ENCODE measurements around the gene KRTAP5-6.

The KRTAP5-6 gene

DNA sequence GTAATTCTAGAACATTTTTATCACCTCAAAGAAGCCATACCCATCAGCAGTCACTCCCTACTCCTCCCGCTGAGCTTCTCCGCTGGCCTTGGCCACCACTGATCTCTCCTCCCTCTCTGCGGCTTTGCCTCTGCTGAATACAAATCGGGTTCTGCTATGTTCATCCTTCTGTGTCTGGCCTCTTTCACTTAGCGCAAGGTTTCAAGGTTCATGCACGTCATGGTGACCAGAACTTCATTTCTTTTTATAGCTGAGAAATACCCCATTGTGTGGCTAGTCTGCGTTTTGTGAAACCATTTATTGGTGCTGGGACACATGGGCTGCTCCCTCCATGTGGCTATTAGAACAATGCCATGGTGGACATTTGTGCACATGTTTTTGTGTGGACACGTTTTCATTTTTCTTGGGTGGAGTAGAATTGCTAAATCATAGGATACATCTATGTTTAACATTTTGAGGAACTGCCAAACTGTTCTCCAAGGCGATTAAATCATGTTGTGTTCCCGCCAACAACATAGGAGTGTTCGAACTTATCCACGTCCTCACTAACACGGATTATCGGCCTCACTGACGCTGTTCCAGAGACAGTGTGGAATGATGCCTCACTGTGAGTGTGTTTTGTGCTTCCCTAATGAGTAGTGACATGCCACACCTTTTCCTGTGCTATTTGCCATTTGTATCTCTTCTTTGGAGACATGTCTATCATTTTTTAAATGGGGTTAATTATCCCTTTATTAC is 24.2 kb upstream of the KRTAP5-6 start:
- TF ChIP-seq, protein P1, sequence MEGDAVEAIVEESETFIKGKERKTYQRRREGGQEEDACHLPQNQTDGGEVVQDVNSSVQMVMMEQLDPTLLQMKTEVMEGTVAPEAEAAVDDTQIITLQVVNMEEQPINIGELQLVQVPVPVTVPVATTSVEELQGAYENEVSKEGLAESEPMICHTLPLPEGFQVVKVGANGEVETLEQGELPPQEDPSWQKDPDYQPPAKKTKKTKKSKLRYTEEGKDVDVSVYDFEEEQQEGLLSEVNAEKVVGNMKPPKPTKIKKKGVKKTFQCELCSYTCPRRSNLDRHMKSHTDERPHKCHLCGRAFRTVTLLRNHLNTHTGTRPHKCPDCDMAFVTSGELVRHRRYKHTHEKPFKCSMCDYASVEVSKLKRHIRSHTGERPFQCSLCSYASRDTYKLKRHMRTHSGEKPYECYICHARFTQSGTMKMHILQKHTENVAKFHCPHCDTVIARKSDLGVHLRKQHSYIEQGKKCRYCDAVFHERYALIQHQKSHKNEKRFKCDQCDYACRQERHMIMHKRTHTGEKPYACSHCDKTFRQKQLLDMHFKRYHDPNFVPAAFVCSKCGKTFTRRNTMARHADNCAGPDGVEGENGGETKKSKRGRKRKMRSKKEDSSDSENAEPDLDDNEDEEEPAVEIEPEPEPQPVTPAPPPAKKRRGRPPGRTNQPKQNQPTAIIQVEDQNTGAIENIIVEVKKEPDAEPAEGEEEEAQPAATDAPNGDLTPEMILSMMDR (IDR thresholded peaks at IDR 0.05), result no peak
- no peak for TF ChIP-seq ZFX (IDR thresholded peaks at IDR 0.05; ENCODE audit: borderline replicate concordance)
- no peak overlapping the region for H3K27ac ChIP-seq

DNA sequence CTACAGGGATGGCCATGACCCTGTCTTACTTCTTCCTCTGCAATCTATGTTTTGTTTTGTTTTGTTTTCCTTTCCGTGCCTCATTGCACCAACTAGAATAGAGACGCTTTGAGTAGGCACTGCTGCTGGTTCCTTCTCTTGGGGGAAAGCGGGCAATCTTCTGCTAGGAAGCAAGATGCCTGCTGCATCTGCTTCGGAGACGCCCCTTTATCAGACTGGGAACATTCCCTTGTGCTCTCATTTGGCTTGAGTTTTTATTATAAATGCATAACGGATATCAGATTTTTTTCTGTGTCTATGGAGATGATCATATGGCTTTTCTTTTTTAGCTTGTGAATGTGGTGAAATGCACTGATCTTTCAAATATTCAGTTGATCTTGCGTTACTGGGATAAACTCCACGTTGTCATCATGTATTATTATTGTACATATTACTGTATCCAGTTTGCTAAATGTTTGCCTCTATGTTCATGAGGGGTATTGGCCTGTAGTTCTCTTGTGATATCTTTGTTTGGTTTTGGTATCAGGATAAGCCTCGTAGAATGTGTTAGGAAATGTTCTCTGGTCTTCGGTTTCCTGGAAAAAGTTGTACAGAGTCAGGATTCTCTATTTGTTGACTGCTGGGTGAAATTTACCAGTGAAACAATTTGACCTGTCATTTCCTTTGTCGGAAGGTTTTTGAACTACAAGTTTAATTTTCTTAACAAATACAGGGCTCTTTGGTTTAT is 23.4 kb upstream of the KRTAP5-6 start:
- H3K27ac ChIP-seq, result no peak overlapping the region
- TF ChIP-seq ZFX (IDR thresholded peaks at IDR 0.05; ENCODE audit: borderline replicate concordance), result no peak
- TF ChIP-seq, protein P1 (IDR thresholded peaks at IDR 0.05), result no peak

DNA sequence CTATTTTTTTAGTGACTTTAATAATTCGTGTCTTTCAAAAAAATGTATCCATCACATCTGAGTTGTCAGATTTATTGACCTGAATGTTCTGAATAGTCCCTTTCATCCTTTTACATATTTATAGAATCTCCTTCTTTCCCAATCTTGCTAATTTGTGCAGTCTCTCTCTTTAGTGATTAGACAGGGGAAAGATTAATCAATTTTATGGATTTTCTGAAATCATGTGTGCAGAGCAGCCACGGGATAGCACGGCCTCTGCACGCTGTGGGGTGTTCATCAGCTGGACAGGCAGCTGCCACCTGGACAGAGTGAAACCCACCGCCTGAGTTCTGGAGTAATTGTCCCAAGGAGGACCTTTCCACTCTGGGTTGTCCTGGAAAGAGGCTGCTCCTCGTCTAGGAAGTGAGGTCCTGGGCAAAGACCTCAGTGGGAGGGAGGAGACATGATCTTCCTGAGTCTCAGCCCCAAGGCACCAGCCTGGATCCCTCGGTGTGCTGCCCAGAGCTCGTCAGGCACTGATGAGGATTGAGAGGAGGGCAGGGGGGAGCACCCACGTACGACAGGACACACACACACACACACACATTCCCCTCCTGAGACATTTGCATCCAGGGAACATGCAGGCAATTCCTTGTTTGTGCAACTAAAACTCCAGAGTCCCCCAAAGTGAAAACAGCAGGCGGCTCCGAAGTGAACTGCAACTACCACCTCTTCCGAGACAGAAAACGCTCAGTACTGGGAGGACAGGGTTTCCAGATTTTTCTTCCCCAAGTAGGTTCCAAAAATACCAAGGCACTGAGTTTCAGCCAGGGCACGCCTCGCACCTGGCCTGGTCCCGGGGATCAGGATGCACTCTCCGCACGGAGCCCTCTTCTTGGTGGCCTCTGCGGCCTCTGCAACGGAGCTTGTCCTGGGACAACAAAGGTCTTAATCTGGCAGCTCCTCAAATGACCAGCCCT is 22.5 kb upstream of the KRTAP5-6 start:
- TF ChIP-seq, protein P1 (IDR thresholded peaks at IDR 0.05), result no peak
- TF ChIP-seq ZFX (IDR thresholded peaks at IDR 0.05; ENCODE audit: borderline replicate concordance), result no peak
- no peak overlapping the region for H3K27ac ChIP-seq

DNA sequence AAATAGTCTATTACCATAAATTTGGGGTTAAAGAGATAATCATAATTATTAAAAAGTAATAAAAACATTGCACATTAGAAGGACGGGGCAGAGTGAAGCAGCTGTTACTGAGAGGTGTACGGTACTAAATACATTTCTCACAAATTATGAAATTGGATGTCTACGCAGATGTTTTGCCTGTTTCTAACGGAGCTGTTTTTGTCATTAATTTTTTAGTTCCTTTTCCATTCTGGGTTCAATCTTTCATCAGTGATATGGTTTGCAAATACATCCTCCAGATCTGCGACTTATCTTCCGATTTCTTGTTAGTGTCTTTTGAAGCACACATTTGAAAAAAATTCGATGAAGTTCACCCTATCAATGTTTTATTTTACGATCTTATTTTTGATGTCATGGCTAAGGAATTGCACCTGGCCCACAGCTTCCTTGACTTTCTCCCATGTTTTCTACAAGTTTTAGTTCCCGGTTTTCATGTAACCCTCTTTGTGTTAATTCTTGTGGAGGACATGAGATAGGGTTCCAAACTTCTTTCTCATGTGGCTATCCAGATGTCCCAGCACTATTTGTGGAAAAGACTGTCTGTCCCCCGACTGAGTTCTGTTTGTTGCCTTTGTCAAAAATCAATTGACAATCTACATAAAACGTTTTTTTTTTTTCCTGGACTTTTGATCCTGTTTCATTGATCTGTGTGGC is 21.3 kb upstream of the KRTAP5-6 start:
- no peak for TF ChIP-seq ZFX (IDR thresholded peaks at IDR 0.05; ENCODE audit: borderline replicate concordance)
- TF ChIP-seq, protein P1 (IDR thresholded peaks at IDR 0.05), result no peak
- no peak overlapping the region for H3K27ac ChIP-seq

DNA sequence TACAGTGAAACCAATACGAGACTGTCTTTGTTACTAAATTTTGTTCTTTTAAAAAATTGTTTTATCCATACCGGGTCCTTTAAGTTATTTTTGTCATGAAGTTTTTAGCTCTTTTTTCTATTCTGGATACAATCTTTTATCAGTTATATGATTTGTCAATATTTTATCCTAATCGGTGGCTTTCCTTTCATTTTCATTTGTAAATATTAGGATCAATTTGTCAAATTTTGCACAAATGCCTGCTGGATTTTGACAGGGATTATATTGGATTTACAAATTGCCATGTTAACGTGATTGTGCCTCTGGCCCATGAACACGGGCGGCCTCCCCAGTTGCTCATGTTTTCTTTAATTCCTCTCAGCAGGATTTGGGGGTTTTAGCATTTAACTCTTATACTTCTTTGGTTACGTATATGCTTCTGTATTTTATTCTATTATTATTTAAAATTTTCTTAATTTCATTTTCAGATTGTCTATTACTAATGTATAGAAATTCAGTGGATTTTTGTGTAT is 20.7 kb upstream of the KRTAP5-6 start:
- no peak overlapping the region for H3K27ac ChIP-seq
- TF ChIP-seq, protein P1 (IDR thresholded peaks at IDR 0.05), result no peak
- no peak for TF ChIP-seq ZFX (IDR thresholded peaks at IDR 0.05; ENCODE audit: borderline replicate concordance)

DNA sequence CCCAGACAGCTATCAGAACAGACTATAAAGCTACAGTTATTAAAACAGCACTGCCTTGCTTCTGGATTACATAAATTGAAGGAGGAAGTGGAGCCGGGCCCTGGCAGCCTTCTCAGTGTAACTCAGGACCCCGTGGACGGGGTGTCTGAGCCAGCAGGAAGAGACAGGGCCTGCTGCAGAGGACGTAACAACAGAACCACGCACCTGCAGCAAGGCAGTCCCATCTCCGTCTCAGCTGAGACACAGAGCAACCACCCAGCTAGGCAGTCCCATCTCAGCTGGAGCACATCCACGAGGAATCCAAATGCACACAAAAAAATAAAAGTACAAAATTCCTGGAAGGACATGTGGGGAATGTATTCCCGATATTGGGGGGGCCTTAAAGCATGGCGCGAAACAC is 17.1 kb upstream of the KRTAP5-6 start:
- no peak overlapping the region for H3K27ac ChIP-seq
- TF ChIP-seq, protein P1 (IDR thresholded peaks at IDR 0.05), result no peak

Measured in 22Rv1 (cell line).